Epidermal melanocyte (primary cell): ENCODE results near the gene SVBP.
A peak's percentile ranks its signal among the peaks of the same experiment; 100 is the strongest.
"Not testable (repeated sequence)": the region's sequence is repeated elsewhere in the genome, so short reads cannot be mapped to it uniquely, and the experiment has no call there.

Experiments used
- DNase-seq: peaks from one replicate; pipeline ENCODE4 v3.0.0; 2011; ENCODE audit warnings: low spot score; ENCODE audit not compliant: insufficient read length

Gene SVBP, protein sequence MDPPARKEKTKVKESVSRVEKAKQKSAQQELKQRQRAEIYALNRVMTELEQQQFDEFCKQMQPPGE

GRCh38 chr1:42816585-42817439, at the start of gene SVBP, which contains the start of gene ERMAP:
Gene SVBP (minus strand): TSS chr1:42817397. CDS start chr1:42816544, 853 bp downstream.
Gene ERMAP (plus strand): TSS chr1:42817122. CDS start chr1:42830449, 13,327 bp downstream.
- peak; percentile 52 for DNase-seq

- DNase-seq = no peak
These were observed 49.4 kb upstream of the SVBP start for GRCh38 chr1:42866549-42866948.

GRCh38 chr1:42861014-42861399, 43.8 kb upstream of the SVBP start:
- no peak for DNase-seq

DNA sequence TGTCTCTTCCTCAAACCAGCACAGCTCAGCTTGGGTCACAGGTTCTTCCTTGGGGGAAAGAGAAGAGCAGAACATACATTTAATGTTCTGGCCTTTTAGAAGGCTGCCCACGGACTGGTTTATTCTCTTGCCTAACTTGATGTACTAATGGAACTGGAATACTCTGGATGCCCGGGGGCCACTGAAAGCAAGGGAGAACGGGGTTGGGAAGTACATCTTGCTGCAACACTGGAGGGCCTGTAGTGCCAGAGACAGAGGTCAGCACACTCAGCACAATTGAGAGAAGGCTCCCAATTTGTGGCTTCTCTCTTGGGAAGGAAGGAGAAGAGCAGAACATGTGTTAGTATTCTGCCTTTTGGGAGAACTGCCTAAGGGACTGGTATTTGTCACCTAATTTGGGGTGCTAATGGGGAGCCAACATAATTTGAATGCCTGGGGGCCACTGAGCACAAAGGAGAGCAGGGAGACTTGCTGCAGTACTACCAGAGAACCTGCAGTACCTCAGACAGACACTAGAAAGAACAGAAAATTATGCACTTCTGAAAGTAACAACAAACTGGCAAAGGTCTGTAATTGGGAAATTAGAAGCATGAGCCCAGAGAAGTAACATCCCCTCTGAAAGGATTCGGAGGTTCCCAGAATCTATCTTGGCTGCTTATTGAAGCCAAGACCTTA, 43.3 kb upstream of the SVBP start:
- no peak for DNase-seq

DNA sequence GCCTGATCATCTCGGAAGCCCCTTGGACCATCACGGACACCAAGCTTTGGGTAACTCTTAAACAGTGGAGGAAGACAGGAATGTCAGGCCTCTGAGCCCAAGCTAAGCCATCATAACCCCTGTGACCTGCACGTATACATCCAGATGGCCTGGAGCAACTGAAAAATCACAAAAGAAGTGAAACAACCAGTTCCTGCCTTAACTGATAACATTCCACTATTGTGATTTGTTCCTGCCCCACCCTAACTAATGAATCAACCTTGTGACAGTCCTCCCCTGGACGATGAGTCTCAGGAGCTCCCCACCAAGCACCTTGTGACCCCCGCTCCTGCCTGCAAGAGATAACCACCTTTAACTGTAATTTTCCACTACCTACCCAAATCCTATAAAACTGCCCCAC, 42.2 kb upstream of the SVBP start:
- not testable (repeated sequence) for DNase-seq

DNA sequence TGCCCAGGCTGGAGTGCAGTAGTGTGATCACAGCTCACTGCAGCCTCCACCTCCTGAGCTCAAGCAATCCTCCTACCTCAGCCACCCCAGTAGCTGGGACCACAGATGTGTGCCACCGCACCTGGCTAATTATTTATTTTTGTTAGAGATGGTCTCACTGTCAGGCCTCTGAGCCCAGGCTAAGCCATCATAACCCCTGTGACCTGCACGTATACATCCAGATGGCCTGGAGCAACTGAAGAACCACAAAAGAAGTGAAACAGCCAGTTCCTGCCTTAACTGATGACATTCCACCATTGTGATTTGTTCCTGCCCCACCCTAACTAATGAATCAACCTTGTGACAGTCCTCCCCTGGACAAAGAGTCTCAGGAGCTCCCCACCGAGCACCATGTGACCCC, 39.4 kb upstream of the SVBP start:
- DNase-seq = not testable (repeated sequence)

DNA sequence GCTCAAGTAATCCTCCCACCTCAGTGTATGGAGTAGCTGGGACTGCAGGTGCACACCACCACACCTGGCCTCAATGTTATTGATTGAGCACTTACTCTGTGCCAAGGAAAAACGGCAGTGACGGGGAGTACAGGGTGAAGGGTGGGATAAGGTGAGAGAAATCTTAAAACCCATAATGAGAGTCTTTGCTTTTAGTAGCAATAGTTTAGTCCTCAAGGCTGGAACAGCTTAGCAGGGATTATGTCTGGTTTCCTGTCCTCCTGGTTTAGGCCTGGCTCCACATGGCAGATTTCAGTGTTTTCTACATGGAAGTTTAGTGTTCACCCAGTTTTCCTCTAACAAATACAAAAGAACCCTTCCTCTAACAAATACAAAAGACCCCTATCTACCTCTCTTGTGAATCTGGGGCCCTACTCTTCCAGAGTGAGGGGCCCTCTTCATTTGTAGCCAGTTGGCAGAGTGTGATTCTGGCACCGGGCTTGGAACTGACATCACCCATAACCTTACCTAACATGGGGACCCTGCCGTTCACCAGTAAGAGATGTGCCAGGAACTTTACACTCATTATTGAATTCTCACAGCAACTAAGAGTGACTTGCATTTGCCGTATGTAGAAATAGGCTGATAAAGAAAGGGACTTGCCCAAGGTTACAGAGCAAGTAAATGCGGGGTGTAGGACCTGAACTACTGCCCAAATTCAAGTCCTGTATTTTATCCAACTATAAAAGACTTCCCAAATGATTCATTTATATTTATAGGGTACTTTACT, 36.1 kb upstream of the SVBP start:
- DNase-seq = no peak

DNA sequence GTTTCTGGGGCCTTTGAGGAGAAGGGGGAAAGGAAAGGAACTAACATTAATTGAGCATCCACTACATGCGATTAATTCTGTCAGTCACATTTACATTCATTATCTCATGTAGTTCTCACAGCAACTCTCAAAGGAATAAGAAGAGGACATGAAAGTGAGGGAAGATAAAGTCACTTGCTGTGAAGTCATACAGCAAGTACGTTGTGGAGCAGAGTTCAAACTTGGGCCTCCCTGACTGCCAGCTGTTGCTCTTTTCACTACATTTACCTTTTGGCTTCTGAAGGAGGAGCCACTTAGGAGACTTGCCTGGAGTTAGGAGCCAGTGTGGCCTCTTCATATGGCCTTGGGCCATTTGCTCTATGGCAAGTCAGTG, 35.4 kb upstream of the SVBP start:
- no peak for DNase-seq

GRCh38 chr1:42851960-42852607, 34.9 kb upstream of the SVBP start:
- no peak for DNase-seq

DNA sequence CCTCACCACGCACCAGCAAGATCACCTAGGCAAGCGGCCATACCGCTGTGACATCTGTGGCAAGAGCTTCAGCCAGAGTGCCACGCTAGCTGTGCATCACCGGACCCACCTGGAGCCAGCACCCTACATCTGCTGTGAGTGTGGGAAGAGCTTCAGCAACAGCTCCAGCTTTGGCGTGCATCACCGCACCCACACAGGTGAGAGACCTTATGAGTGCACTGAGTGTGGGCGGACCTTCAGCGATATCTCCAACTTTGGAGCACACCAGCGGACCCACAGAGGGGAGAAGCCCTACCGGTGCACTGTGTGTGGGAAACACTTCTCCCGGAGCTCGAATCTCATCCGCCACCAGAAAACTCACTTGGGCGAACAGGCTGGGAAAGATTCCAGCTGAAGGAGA, 34.2 kb upstream of the SVBP start:
- no peak for DNase-seq

GRCh38 chr1:42849944-42850343, 32.7 kb upstream of the SVBP start:
- DNase-seq = no peak

GRCh38 chr1:42848823-42849537, 31.8 kb upstream of the SVBP start:
- DNase-seq = no peak

DNA sequence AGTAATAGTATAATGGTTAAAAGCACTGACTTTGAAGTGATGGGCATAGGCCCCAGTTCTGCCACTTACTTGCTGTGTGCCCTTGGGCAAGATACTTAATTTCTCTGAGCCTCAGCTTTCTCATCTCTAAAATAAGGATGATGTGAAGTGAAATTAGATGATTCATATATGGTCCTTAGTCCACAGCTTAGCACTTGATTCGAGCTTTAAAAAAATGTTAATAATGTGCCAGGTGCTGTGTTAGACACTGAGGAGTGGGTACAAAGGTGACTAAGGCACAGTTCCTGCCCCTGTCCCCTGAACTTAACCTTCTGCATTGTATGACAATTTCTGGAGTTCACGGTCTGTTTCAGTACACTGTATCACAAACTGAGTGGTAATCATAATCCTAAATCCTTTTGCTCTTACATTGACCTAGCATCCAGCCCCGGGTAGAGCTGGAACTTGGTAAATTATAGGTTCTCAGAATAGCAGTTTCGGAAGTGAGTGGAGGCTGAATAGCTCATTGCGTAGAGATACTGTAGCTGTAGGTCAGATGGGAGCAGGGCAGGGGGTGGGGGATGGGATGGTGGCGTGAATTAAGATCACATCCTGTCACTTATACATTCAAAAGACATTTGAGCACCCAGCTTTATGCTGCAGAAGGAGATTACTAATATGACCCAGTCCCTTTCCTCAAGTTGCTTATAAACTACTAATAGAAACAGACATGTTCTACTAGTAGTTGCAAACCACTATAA, 30.7 kb upstream of the SVBP start:
- DNase-seq = no peak

- DNase-seq = no peak
These were observed 30.0 kb upstream of the SVBP start for GRCh38 chr1:42847111-42847595.

- peak; percentile 99 for DNase-seq
These were observed 29.3 kb upstream of the SVBP start, which contains the start of gene ZNF691 for GRCh38 chr1:42846257-42847110. Gene ZNF691 (plus strand): TSS chr1:42846613. CDS start chr1:42849659, 3,046 bp downstream.

- no peak for DNase-seq
These were observed 28.7 kb upstream of the SVBP start for GRCh38 chr1:42845866-42846256.

DNA sequence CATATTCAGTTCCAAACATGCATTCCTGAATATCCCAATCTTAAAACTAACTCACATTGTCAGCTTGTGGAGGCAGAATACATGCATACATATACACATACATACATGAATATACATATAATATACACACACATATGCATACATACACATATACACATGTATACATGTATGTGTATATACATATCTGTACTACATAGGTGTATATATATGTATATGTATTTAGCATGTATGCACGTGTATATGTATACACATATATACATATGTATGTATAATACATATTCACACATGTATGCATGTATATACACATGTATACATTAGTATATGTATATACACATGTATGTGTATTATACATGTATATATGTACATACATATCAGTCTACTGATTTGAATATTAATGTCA, 28.0 kb upstream of the SVBP start:
- DNase-seq = no peak

DNA sequence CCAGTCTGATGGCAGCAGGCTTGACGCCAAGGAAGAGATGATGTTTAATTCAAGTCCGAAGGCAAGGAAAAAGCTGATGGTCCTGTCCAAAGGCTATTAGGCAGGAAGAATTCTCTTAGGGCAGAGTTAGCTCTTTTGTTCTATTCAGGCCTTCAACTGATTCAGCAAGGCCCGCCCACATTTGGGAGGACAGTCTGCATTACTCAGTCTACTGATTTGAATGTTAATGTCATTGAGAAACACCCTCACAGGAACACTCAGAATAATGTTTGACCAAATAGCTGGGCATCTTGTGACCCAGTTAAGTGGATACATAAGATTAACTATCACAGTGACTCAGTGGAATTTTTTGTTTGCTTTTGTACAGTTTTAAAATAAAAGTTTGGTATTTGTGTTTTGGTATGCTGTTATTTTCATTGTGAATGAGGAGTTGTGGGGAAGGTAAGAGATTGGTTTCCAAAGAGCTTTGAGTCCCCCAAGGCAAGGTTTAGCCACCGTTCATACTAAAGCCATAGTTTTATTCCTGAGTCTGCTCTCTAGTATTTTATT, 27.5 kb upstream of the SVBP start:
- DNase-seq = no peak
